Fibroblast of mammary gland (primary cell): ENCODE results near the gene BICDL2.

Experiments
- DNase-seq: peaks from one replicate; pipeline ENCODE4 v3.0.0-alpha.2; 2010; ENCODE audit warnings: low read depth
- H3K4me3 ChIP-seq: 2 replicates; pipeline ENCODE4 v1.5.1; 2011; ENCODE audit warnings: low read depth, mild to moderate bottlenecking, low read length, moderate library complexity; ENCODE audit not compliant: control insufficient read depth
- CTCF ChIP-seq: conservative IDR thresholded peaks from 2 replicates; pipeline ENCODE4 v1.5.1; 2011; ENCODE audit warnings: low read depth, low read length, inconsistent platforms; ENCODE audit not compliant: control insufficient read depth, insufficient read depth

Gene BICDL2

GRCh38 chr16:3022684-3023414, 13.9 kb downstream of the BICDL2 start:
- H3K4me3 ChIP-seq = peak overlapping the region; percentile 74
- DNase-seq = peak; percentile 87
- TF ChIP-seq CTCF = no peak

GRCh38 chr16:3022208-3022683, 14.5 kb downstream of the BICDL2 start:
- no peak for TF ChIP-seq CTCF
- peak; percentile 96 for DNase-seq
- peak overlapping the region; percentile 74 for H3K4me3 ChIP-seq

DNA sequence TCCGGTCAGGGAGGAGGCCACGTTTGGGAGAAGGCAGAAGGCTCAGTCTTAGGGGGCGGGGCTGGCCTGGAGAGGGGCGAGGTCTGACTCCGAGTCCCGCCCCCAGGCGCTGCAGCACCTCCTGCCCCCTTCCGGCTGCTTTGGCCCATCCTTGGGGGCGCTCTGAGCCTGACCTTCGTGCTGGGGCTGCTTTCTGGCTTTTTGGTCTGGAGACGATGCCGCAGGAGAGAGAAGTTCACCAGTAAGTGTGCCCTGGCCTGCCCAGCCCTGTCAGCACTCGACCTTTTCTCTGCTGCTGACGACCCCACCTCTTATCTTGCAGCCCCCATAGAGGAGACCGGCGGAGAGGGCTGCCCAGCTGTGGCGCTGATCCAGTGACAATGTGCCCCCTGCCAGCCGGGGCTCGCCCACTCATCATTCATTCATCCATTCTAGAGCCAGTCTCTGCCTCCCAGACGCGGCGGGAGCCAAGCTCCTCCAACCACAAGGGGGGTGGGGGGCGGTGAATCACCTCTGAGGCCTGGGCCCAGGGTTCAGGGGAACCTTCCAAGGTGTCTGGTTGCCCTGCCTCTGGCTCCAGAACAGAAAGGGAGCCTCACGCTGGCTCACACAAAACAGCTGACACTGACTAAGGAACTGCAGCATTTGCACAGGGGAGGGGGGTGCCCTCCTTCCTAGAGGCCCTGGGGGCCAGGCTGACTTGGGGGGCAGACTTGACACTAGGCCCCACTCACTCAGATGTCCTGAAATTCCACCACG, 15.1 kb downstream of the BICDL2 start:
- peak; percentile 17 for TF ChIP-seq CTCF
- H3K4me3 ChIP-seq = peak overlapping the region; percentile 74
- peak; percentile 97 for DNase-seq

DNA sequence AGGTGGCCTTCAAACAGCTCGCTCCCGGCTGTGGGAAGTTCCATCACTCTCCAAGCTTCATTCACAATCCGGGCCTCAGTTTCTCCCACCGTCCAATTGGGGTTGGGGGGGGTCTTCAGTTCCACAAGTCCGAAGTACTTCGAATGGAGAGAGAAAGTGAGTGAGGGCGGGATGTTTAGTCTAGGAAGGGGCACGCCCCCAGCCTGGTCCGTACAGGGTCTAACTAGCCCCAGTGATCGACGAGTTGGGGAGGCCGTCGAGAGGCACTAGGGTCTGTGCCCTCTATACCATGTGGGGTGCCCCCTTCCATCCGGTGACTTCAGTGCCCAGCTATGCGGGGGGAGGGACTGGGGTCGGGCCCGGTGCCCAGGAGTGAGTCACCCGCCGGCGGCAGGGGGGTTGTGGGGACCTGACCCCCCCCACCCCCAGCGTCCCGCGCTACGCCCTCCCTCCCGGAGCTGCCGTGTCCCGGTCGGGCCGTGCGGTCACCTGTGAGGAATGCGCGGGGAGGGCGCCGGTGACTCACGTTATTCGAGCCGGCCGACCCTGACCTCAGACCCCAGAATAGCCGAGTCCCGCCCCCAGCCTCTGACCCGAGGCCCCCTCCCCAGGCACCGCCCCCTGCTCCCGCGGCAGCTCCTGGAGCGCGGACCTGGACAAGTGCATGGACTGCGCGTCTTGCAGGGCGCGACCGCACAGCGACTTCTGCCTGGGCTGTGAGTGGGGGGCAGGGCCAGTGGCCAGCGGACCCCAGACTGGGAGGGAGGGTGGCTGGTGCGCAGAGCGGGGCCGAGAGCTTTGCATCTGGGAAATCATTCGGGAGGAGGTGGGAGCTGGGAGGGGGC, 15.9 kb downstream of the BICDL2 start:
- DNase-seq = peak; percentile 82
- H3K4me3 ChIP-seq = peak overlapping the region; percentile 74
- no peak for TF ChIP-seq CTCF

DNA sequence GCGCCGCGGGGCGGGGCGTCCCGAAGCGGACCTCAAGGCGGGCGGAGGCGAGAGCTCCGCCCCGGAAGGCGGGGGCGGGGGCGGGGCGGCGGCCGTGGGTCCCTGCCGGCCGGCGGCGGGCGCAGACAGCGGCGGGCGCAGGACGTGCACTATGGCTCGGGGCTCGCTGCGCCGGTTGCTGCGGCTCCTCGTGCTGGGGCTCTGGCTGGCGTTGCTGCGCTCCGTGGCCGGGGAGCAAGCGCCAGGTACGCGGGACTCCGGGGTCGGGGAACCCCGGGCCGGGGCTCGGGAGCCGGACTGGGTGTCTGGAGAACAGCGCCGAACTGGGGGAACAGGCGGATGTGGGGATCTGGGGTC, 16.5 kb downstream of the BICDL2 start, which contains the start of gene TNFRSF12A:
Gene TNFRSF12A, plus strand, starts transcription at position 122 of the 357 bp plus-strand sequence. Its CDS starts 30 bp downstream, at position 152.
- DNase-seq = peak; percentile 58
- TF ChIP-seq CTCF = no peak
- H3K4me3 ChIP-seq = peak within 1 kb of the TSS; percentile 74

DNA sequence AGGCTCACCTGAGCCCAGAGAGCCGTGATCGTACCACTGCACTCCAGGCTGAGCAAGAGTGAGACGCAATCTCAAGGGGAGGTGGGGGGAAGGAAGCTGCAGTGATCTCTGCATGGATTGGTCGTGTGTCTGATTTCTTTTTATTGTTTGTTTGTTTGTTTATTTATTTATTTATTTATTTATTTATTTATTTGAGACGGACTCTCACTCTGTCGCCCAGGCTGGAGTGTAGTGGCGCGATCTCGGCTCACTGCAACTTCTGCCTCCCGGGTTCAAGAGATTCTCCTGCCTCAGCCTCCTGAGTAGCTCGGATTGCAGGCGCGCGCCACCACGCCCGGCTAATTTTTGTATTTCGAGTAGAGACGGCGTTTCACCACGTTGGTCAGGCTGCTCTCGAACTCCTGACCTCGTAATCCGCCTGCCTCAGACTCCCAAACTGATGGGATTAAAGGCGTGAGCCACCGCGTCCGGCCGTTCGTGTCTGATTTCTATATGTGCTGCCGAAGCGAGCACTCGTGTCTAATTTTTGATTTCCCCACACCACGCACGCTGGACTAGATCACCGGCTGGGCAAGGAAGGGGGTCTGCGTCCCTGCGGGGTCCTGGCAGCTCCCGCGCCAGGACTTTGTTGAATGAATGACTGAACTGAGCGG, 17.0 kb downstream of the BICDL2 start:
- DNase-seq = no peak
- peak overlapping the region; percentile 50 for H3K4me3 ChIP-seq
- TF ChIP-seq CTCF = no peak
